ENCODE measurements around the gene POU2F1.

The POU2F1 gene

GRCh38 chr1:167364826-167365225 is 144.1 kb downstream of the POU2F1 start:
- no CpG with 5 or more reads among the region's 2 CpGs for WGBS, 2 donors (ENCODE audit: extremely low coverage in 2 of 2, insufficient read length in 2 of 2, insufficient replicate concordance in 1 of 2)

GRCh38 chr1:167365360-167365759 is 144.7 kb downstream of the POU2F1 start:
- no peaks in the 10 kb centered on the region for H3K27me3 ChIP-seq (ENCODE audit: control insufficient read depth in 3 of 3, insufficient read depth in 3 of 3, low read depth in 1 of 3, low read length in 3 of 3)
- H2AFZ ChIP-seq (ENCODE audit: low read length), result no peak overlapping the region
- no peak overlapping the region for H2BK5ac ChIP-seq (ENCODE audit: low read length)
- no peak overlapping the region for H3K4me3 ChIP-seq (ENCODE audit: low read length in 2 of 2)
- no peak overlapping the region for H3K4me2 ChIP-seq (ENCODE audit: insufficient read depth, low read length, poor library complexity, severe bottlenecking)
- peaks cover 0 to 13% of the 10 kb centered on the region in 2 donors for H3K36me3 ChIP-seq (replicated peaks in 1 of 2; ENCODE audit: control insufficient read depth in 2 of 2, insufficient read depth in 2 of 2, low read length in 2 of 2)
- no peaks in the 10 kb centered on the region for H3K79me1 ChIP-seq (ENCODE audit: low read depth, low read length)
- H3K9ac ChIP-seq (ENCODE audit: low read depth, low read length, poor library complexity), result no peak overlapping the region
- H2BK15ac ChIP-seq (ENCODE audit: low read length), result no peak overlapping the region
- H3K14ac ChIP-seq (ENCODE audit: low read length), result no peak overlapping the region
- no peak overlapping the region for H4K8ac ChIP-seq (ENCODE audit: low read depth, low read length)
- no peak overlapping the region for H2BK120ac ChIP-seq (ENCODE audit: low read depth, low read length)
- H3K4me1 ChIP-seq (ENCODE audit: control insufficient read depth in 2 of 2, insufficient read depth in 1 of 2, low read depth in 1 of 2, low read length in 2 of 2), result no peaks in the 10 kb centered on the region
- DNase-seq (ENCODE audit: low spot score), result no peak
- H3K4ac ChIP-seq (ENCODE audit: low read length), result no peak overlapping the region
- no peak overlapping the region for H3K23ac ChIP-seq (ENCODE audit: low read depth, low read length, poor library complexity)
- no peak overlapping the region for H3K18ac ChIP-seq (ENCODE audit: low read length)
- H3K27ac ChIP-seq (replicated peaks; ENCODE audit: low read length), result no peak overlapping the region
- no CpG with 5 or more reads among the region's 2 CpGs for WGBS, 2 donors (ENCODE audit: extremely low coverage in 2 of 2, insufficient read length in 2 of 2, insufficient replicate concordance in 1 of 2)
- H3K9me3 ChIP-seq (replicated peaks in 1 of 2; ENCODE audit: control insufficient read depth in 2 of 2, insufficient read depth in 1 of 2, low read depth in 1 of 2, low read length in 2 of 2), result no peaks in the 10 kb centered on the region
- H2AK5ac ChIP-seq (ENCODE audit: low read depth, low read length), result no peak overlapping the region
- no peak overlapping the region for H4K91ac ChIP-seq (ENCODE audit: low read depth, low read length, poor library complexity)
- H2BK12ac ChIP-seq (ENCODE audit: low read length), result no peak overlapping the region

More at GRCh38 chr1:167364826-167365225, 144.1 kb downstream of the POU2F1 start:
- Histone ChIP-seq H3K27me3 (ENCODE audit: control insufficient read depth in 3 of 3, insufficient read depth in 3 of 3, low read depth in 1 of 3, low read length in 3 of 3) (no peaks in the 10 kb centered on the region), H4K91ac (ENCODE audit: low read depth, low read length, poor library complexity) (no peak overlapping the region), H3K27ac (replicated peaks; ENCODE audit: low read length) (no peak overlapping the region), H4K8ac (ENCODE audit: low read depth, low read length) (no peak overlapping the region), H3K36me3 (replicated peaks in 1 of 2; ENCODE audit: control insufficient read depth in 2 of 2, insufficient read depth in 2 of 2, low read length in 2 of 2) (peaks cover 0 to 13% of the 10 kb centered on the region in 2 donors), H3K9ac (ENCODE audit: low read depth, low read length, poor library complexity) (no peak overlapping the region), H3K14ac (ENCODE audit: low read length) (no peak overlapping the region), H2AFZ (ENCODE audit: low read length) (no peak overlapping the region), H2AK5ac (ENCODE audit: low read depth, low read length) (no peak overlapping the region), H3K4me3 (ENCODE audit: low read length in 2 of 2) (no peak overlapping the region), H3K23ac (ENCODE audit: low read depth, low read length, poor library complexity) (no peak overlapping the region), H2BK12ac (ENCODE audit: low read length) (no peak overlapping the region), H3K9me3 (replicated peaks in 1 of 2; ENCODE audit: control insufficient read depth in 2 of 2, insufficient read depth in 1 of 2, low read depth in 1 of 2, low read length in 2 of 2) (no peaks in the 10 kb centered on the region), H3K79me1 (ENCODE audit: low read depth, low read length) (no peaks in the 10 kb centered on the region), H2BK5ac (ENCODE audit: low read length) (no peak overlapping the region), H3K4me1 (ENCODE audit: control insufficient read depth in 2 of 2, insufficient read depth in 1 of 2, low read depth in 1 of 2, low read length in 2 of 2) (no peaks in the 10 kb centered on the region), H2BK120ac (ENCODE audit: low read depth, low read length) (no peak overlapping the region), H2BK15ac (ENCODE audit: low read length) (no peak overlapping the region), H3K4ac (ENCODE audit: low read length) (no peak overlapping the region), H3K4me2 (ENCODE audit: insufficient read depth, low read length, poor library complexity, severe bottlenecking) (no peak overlapping the region), H3K18ac (ENCODE audit: low read length) (no peak overlapping the region)
- DNase-seq (ENCODE audit: low spot score), result no peak

GRCh38 chr1:167367705-167368104 is 147.0 kb downstream of the POU2F1 start:
- no peaks in the 10 kb centered on the region for H3K9me3 ChIP-seq (replicated peaks in 1 of 2; ENCODE audit: control insufficient read depth in 2 of 2, insufficient read depth in 1 of 2, low read depth in 1 of 2, low read length in 2 of 2)
- WGBS, 2 donors (ENCODE audit: extremely low coverage in 2 of 2, insufficient read length in 2 of 2, insufficient replicate concordance in 1 of 2), result no CpG with 5 or more reads among the region's 4 CpGs
- no peak overlapping the region for H4K91ac ChIP-seq (ENCODE audit: low read depth, low read length, poor library complexity)
- no peaks in the 10 kb centered on the region for H3K27me3 ChIP-seq (ENCODE audit: control insufficient read depth in 3 of 3, insufficient read depth in 3 of 3, low read depth in 1 of 3, low read length in 3 of 3)
- no peak overlapping the region for H3K4me3 ChIP-seq (ENCODE audit: low read length in 2 of 2)
- no peak overlapping the region for H2AK5ac ChIP-seq (ENCODE audit: low read depth, low read length)
- H3K4me2 ChIP-seq (ENCODE audit: insufficient read depth, low read length, poor library complexity, severe bottlenecking), result no peak overlapping the region
- no peak overlapping the region for H4K8ac ChIP-seq (ENCODE audit: low read depth, low read length)
- no peak overlapping the region for H3K9ac ChIP-seq (ENCODE audit: low read depth, low read length, poor library complexity)
- H2BK5ac ChIP-seq (ENCODE audit: low read length), result no peak overlapping the region
- H3K18ac ChIP-seq (ENCODE audit: low read length), result no peak overlapping the region
- no peaks in the 10 kb centered on the region for H3K79me1 ChIP-seq (ENCODE audit: low read depth, low read length)
- H2AFZ ChIP-seq (ENCODE audit: low read length), result no peak overlapping the region
- no peak overlapping the region for H3K23ac ChIP-seq (ENCODE audit: low read depth, low read length, poor library complexity)
- DNase-seq (ENCODE audit: low spot score), result no peak
- H2BK120ac ChIP-seq (ENCODE audit: low read depth, low read length), result no peak overlapping the region
- no peak overlapping the region for H2BK15ac ChIP-seq (ENCODE audit: low read length)
- no peak overlapping the region for H3K27ac ChIP-seq (replicated peaks; ENCODE audit: low read length)
- peaks cover 0 to 22% of the 10 kb centered on the region in 2 donors for H3K36me3 ChIP-seq (replicated peaks in 1 of 2; ENCODE audit: control insufficient read depth in 2 of 2, insufficient read depth in 2 of 2, low read length in 2 of 2)
- H2BK12ac ChIP-seq (ENCODE audit: low read length), result no peak overlapping the region
- H3K14ac ChIP-seq (ENCODE audit: low read length), result no peak overlapping the region
- H3K4me1 ChIP-seq (ENCODE audit: control insufficient read depth in 2 of 2, insufficient read depth in 1 of 2, low read depth in 1 of 2, low read length in 2 of 2), result peaks cover 0 to 5% of the 10 kb centered on the region in 2 donors
- H3K4ac ChIP-seq (ENCODE audit: low read length), result no peak overlapping the region

GRCh38 chr1:167369175-167369574 is 148.5 kb downstream of the POU2F1 start:
- H4K91ac ChIP-seq (ENCODE audit: low read depth, low read length, poor library complexity), result no peak overlapping the region

More at GRCh38 chr1:167369175-167369574, 148.5 kb downstream of the POU2F1 start:
- no peak overlapping the region for H2AFZ ChIP-seq (ENCODE audit: low read length)
- H3K36me3 ChIP-seq (replicated peaks in 1 of 2; ENCODE audit: control insufficient read depth in 2 of 2, insufficient read depth in 2 of 2, low read length in 2 of 2), result peaks cover 0 to 25% of the 10 kb centered on the region in 2 donors
- H3K14ac ChIP-seq (ENCODE audit: low read length), result no peak overlapping the region
- no peak overlapping the region for H3K4me3 ChIP-seq (ENCODE audit: low read length in 2 of 2)
- H3K4ac ChIP-seq (ENCODE audit: low read length), result no peak overlapping the region
- no peak overlapping the region for H2BK5ac ChIP-seq (ENCODE audit: low read length)
- no peak overlapping the region for H2AK5ac ChIP-seq (ENCODE audit: low read depth, low read length)
- no peak for DNase-seq (ENCODE audit: low spot score)
- H3K27me3 ChIP-seq (ENCODE audit: control insufficient read depth in 3 of 3, insufficient read depth in 3 of 3, low read depth in 1 of 3, low read length in 3 of 3), result no peaks in the 10 kb centered on the region
- no peaks in the 10 kb centered on the region for H3K9me3 ChIP-seq (replicated peaks in 1 of 2; ENCODE audit: control insufficient read depth in 2 of 2, insufficient read depth in 1 of 2, low read depth in 1 of 2, low read length in 2 of 2)
- no peak overlapping the region for H3K27ac ChIP-seq (replicated peaks; ENCODE audit: low read length)
- H3K23ac ChIP-seq (ENCODE audit: low read depth, low read length, poor library complexity), result no peak overlapping the region
- H3K18ac ChIP-seq (ENCODE audit: low read length), result no peak overlapping the region
- H2BK120ac ChIP-seq (ENCODE audit: low read depth, low read length), result no peak overlapping the region
- H3K4me1 ChIP-seq (ENCODE audit: control insufficient read depth in 2 of 2, insufficient read depth in 1 of 2, low read depth in 1 of 2, low read length in 2 of 2), result peaks cover 0 to 5% of the 10 kb centered on the region in 2 donors
- H3K9ac ChIP-seq (ENCODE audit: low read depth, low read length, poor library complexity), result no peak overlapping the region
- no peak overlapping the region for H2BK12ac ChIP-seq (ENCODE audit: low read length)
- no peak overlapping the region for H4K8ac ChIP-seq (ENCODE audit: low read depth, low read length)
- no peak overlapping the region for H3K4me2 ChIP-seq (ENCODE audit: insufficient read depth, low read length, poor library complexity, severe bottlenecking)
- no peak overlapping the region for H2BK15ac ChIP-seq (ENCODE audit: low read length)
- H3K79me1 ChIP-seq (ENCODE audit: low read depth, low read length), result no peaks in the 10 kb centered on the region
